ENCODE measurements around the gene AKT1S1. TPM values are rescaled to one million over a fixed set of nuclear protein-coding genes. Genes with fewer than 3 reads are reported as not detected.

Gene AKT1S1
- total and polyA plus RNA-seq, 2 donors (not counting 1 experiment from before 2014, with no cell fraction given), result 16.6 to 23.0 TPM

DNA sequence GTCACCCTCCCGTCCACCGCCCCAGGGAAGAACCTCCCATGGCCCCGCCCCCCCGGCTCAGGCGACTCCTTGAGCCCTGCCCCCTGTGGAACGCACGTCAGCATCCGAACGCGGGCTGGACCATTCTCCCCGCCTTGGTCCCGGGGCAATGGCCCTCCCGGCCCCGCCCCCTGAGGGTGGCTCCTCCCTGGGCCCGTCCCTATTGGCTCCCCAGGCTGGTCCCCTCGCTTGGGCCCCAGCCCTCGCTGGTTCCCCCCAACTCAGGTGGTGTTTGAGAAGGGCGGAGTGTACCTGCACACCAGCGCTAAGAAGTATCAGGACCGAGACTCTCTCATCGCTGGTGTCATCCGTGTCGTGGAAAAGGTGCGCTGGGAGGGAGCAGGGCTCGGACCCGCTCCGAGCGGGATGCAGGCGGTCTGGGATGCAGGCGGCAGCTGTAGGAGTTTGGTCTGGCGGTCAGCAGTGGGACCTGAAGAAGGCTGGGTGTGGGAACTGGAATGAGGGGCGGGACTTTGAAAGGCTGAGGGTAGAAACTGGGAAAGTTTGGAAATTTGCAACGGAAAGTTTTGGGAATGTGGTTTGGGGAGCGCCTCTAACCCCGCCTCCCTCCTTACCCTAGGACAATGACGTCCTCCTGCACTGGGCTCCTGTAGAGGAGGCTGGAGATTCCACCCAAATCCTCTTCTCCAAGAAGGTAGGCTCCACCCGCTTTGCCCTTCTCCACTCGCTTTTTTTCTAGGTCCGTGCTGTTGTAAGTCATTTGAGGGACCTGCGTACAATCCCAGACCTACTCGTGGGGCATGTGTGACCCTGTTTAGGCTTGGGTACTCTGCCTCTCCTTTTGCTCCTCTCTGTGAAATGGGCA, 956 bp upstream of the AKT1S1 start:
- CTCF ChIA-PET, result interaction anchor here (1.0 to 1.2 kb wide), 2 partner anchors 11 to 65 kb away, joined by 3 to 4 read pairs; partner anchors contain the start of gene FUZ
- peaks cover 47% of the 10 kb centered on the region for H4K20me1 ChIP-seq (ENCODE audit: control insufficient read depth, insufficient read depth, low read length, poor library complexity, severe bottlenecking)
- H3K36me3 ChIP-seq (replicated peaks in 1 of 2; ENCODE audit: control extremely low read depth in 1 of 2, control insufficient read depth in 1 of 2, extremely low read depth in 1 of 2, insufficient read depth in 2 of 2, low read length in 1 of 2), result peaks cover 0 to 45% of the 10 kb centered on the region in 2 experiments
- DNase-seq (peak; percentile 99), ATAC-seq (ENCODE audit: low read depth) (peak; percentile 61)
- POLR2A ChIA-PET, result interaction anchor here (1.1 to 2.6 kb wide), 9 partner anchors 9 to 1259 kb away, joined by 3 to 30 read pairs (median 13); partner anchors contain the start of genes ATF5, FUZ, IL4I1 and NUP62
- H3K9ac ChIP-seq (ENCODE audit: low read length), result peak overlapping the region; percentile 99
- peaks cover 12 to 20% of the 10 kb centered on the region in 2 donors for H3K4me1 ChIP-seq (ENCODE audit: control insufficient read depth in 2 of 2, insufficient read depth in 2 of 2, low read length in 2 of 2)
- peak overlapping the region; percentile 93 for H3K4me2 ChIP-seq (replicated peaks; ENCODE audit: low read depth, low read length, poor library complexity, severe bottlenecking)
- Mint-ChIP-seq H3K27me3 (no peaks in the 10 kb centered on the region), H3K4me3 (no peak overlapping the region), H3K9me3 (ENCODE audit: insufficient read depth) (no peaks in the 10 kb centered on the region), H3K27ac (no peak overlapping the region), H3K4me1 (peaks cover 21% of the 10 kb centered on the region)
- H2AFZ ChIP-seq (ENCODE audit: insufficient read depth, low read depth, low read length, poor library complexity, severe bottlenecking), result peak overlapping the region; percentile 83
- peak overlapping the region; percentile 85 to 96 (median 95) for H3K4me3 ChIP-seq (ENCODE audit: control extremely low read depth in 1 of 5, extremely low read depth in 1 of 5, insufficient read depth in 1 of 5, low read depth in 2 of 5, low read length in 4 of 5)
- no peak for TF ChIP-seq EZH2 (IDR thresholded peaks at IDR 0.05; ENCODE audit: borderline replicate concordance, insufficient read depth, low read depth, low read length, poor library complexity, severe bottlenecking)
- TF ChIP-seq, protein P1, sequence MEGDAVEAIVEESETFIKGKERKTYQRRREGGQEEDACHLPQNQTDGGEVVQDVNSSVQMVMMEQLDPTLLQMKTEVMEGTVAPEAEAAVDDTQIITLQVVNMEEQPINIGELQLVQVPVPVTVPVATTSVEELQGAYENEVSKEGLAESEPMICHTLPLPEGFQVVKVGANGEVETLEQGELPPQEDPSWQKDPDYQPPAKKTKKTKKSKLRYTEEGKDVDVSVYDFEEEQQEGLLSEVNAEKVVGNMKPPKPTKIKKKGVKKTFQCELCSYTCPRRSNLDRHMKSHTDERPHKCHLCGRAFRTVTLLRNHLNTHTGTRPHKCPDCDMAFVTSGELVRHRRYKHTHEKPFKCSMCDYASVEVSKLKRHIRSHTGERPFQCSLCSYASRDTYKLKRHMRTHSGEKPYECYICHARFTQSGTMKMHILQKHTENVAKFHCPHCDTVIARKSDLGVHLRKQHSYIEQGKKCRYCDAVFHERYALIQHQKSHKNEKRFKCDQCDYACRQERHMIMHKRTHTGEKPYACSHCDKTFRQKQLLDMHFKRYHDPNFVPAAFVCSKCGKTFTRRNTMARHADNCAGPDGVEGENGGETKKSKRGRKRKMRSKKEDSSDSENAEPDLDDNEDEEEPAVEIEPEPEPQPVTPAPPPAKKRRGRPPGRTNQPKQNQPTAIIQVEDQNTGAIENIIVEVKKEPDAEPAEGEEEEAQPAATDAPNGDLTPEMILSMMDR (IDR thresholded peaks at IDR 0.05), result no peak
- intact Hi-C loops (cut with micrococcal nuclease), result loop anchor here (1.0 to 2.0 kb wide), 10 partner anchors 9 to 1005 kb away; partner anchors contain the start of genes ATF5, FUZ, NUP62 and PPP1R15A
- WGBS (ENCODE audit: insufficient coverage), result 10% methylated on average over 36 of the region's 41 CpGs
- H3K27ac ChIP-seq (ENCODE audit: low read length in 2 of 2), result peak overlapping the region; percentile 94 to 98
- H3K27me3 ChIP-seq (replicated peaks in 1 of 4; ENCODE audit: control extremely low read depth in 1 of 4, control insufficient read depth in 3 of 4, insufficient read depth in 4 of 4, low read length in 3 of 4), result no peaks in the 10 kb centered on the region
- H3K9me3 ChIP-seq (ENCODE audit: control extremely low read depth in 1 of 3, control insufficient read depth in 2 of 3, insufficient read depth in 1 of 3, low read length in 2 of 3), result no peaks in the 10 kb centered on the region
- peaks cover 36% of the 10 kb centered on the region for H3K79me2 ChIP-seq (ENCODE audit: control insufficient read depth, insufficient read depth, low read length)
